Measurements from ENCODE around the gene FOLR1. TPM values are rescaled to one million over a fixed set of nuclear protein-coding genes. Genes with fewer than 3 reads are reported as not detected.

FOLR1 gene
- total RNA-seq, 1 donor from 2014 or later: not detected

- FAIRE-seq (no peak), DNase-seq (ENCODE audit: low spot score in 2 of 2) (peak; percentile 68 to 78)
Observed at GRCh38 chr11:72222907-72223614, 31.1 kb downstream of the FOLR1 start.

DNA sequence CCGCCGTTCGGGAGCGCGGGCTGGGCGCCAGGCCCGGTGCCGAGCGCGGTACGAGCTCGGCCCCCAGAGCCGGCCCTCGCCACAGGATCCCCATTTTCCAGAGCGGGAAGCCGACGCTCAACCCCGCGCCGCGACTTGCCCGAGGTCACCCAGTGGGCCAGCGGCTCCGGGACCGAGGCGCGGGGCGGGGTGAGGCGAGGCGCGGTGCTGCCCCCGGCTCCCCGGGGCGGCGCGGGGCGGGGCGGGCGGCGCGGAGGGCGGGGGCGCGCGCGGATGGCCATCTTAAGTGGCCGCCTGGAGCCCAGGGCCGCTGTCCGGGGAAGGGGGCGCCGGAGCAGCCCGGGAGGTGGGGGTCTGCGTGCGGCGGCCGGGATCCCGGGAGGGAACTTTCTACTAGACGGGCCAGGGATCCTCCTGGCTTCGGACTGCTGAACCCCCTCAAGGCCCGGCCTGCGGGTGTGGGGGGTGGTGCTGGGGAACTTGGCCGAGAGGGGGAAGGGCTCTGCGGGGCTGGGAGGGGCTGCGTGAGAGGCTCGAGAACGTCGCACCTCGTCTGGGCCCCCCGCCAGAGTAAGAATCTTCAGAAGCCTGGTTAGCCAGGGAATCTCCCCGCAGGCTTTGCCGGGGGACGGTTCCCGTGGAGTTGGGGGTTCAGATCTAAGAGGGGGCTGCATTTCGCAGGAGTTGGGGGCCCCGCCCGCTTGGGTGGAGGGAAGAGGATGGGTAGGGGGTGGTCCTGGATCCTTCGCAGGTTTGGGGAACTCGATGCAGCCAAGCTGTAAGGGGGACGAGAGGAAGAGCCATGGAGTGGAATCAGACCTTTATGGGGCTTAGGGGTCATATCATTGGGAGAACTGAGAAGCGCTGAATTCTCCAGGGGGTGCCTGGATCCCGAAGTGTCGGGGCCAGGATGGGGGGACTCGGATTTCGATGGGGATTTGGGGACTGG, 31.9 kb downstream of the FOLR1 start:
- DNase-seq (ENCODE audit: low spot score in 2 of 2) (peak; percentile 57 to 68), FAIRE-seq (no peak)

DNA sequence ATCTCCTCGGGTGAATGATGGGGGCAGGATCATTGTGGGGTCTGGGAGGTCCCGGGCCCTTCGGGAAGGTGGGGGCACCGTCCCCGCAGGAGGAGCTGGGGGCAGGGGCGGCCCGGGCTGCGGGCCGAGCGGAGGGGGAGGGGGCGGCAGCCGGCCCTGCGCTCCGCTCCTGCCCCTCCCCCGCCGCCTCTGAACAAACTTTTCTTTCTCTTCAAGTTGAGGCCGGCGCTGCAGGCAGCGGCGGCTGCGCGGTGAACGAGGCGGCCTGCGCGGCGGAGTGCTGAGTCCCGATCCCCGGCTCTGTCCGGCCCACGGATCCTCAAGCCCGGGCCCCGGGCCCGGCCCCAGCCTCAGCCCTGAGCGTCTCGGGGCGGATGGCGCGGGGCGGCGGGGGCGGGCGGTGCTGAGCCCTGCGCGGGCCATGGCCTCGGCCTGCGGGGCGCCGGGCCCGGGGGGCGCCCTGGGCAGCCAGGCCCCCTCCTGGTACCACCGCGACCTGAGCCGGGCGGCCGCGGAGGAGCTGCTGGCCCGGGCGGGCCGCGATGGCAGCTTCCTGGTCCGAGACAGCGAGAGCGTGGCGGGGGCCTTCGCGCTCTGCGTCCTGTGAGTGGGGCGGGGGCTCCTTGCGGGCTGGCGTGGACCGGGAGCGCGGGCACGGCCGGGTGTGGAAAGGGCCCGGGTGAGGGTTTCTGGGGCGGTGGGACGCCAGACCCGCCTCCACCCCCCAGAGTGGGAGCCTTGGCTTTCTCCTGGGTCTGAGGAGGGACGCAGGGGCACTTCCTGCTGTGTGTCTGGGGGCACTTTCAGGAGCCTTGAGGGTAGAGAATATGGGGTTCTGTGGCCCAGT, 32.8 kb downstream of the FOLR1 start, which contains the start of gene INPPL1:
INPPL1 (plus strand) TSS at position 204 of the 847 bp plus-strand sequence; CDS start at position 422, 218 bp downstream.
- FAIRE-seq (no peak), DNase-seq (ENCODE audit: low spot score in 2 of 2) (peak; percentile 57 to 70)

DNA sequence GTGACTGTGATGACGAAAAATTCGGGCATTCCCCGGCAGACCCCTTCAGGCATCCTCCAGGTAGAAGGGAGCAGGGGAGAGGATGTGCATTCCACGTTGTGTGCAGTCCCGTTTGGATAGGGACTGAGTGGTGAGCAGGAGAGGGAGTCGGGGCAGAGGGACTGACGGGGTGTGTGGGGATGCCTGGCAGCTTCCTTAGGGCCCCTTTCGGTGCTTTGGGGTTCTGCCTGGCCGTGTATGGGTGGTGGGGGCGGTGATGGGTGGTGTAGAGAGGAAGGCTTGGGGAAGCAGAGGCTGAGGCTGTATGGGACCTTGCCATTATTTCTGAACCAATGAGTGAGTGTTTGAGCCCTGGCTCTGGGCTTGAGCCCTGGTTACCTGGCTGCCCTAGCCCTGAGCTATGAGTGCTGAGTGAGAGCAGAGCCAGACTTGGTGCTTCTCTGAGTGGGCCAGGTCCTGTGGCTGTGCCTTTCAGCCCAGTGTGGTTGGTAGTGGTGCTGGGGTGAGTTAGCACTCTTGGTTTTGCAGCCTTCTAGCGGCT, 33.5 kb downstream of the FOLR1 start:
- no peak for FAIRE-seq

DNA sequence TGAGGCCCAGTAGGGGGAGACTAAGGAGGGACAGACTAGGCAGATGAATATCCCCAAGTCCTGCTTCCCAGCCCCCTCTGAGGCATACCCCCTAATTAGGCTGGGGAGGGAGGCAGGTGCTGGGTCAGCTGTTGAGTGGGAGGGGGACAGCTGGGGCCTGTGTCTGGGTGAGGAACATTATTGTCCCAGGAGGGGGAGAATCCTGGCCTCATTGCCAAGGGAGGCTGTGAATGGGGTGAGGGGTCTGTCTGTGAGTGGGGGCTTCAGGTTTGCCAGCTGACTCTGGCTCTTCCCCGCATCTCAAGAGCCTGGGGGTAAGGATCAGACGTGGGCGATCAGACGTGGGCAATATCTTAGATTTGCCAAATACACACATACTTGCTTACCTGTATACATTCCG, 34.8 kb downstream of the FOLR1 start:
- DNase-seq (ENCODE audit: low spot score in 2 of 2) (no peak), FAIRE-seq (no peak)

More for the DNA sequence above, 33.5 kb downstream of the FOLR1 start:
- DNase-seq (ENCODE audit: low spot score in 2 of 2): peak in 1 of 2 donors; percentile 12

DNA sequence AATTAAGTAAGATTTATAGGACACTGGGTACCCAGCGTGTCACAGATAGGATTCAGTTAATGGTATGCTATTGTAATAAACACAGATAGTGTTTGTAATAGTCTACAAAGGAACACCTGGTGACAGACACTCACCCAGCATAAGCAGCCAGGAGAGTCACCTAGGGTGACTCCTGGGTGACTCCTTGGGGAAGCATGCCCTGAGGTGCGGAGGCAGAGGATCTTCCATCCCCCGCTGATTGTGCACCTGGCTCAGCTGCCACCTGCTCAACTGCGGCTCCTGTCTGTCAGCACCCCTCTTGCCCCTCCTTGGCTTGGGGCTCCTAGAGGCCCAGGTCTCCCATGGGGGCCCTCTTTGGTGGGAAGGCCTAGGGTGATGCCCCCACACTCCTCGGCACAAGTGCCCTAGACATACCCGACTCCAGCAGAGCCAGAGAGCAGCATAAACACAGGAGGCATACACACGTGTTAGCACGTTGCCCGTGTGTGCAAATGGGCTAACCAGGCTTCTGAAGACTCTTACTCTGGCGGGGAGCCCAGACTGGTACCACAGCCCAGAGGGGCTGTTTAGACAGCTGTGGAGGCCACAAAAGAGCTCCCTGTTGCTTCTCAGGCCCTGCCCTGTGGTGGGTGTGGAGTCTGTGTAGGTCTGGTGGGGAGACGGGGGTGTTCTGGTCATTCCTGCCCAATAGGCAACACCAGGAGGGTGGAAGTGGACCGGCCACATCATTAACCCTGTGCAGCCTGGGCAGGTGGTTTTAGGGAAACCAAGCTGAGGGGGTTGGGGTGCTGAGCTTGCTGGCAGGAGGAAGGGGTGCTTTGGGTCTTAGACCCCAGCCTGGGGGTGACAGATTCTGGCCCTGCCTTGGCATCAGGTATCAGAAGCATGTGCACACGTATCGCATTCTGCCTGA, 35.6 kb downstream of the FOLR1 start:
- DNase-seq (ENCODE audit: low spot score in 2 of 2): peak in 1 of 2 donors; percentile 28
- FAIRE-seq: no peak

DNA sequence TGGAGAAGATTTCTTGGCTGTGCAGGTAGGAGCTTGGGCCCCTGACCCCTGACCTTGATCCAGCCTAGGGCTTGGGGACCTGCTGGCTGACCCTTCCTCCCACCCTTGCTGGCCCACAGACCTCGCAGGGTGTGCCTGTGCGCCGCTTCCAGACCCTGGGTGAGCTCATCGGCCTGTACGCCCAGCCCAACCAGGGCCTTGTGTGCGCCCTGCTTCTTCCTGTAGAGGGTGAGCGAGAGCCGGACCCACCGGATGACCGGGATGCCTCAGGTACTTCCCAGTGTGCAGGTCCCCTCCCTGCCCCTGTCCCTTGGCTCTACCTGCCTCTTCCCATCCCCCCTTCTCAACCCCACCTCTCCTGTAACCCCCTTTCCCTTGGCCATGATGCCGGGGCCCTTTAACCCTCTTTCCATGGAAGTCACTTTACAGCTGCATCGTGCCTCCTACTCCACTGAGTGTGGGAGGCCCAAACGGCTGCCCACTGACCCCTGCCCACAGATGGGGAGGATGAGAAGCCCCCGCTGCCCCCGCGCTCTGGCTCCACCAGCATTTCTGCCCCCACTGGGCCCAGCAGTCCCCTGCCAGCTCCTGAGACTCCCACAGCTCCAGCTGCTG, 36.4 kb downstream of the FOLR1 start:
- DNase-seq (ENCODE audit: low spot score in 2 of 2) (no peak), FAIRE-seq (no peak)

DNA sequence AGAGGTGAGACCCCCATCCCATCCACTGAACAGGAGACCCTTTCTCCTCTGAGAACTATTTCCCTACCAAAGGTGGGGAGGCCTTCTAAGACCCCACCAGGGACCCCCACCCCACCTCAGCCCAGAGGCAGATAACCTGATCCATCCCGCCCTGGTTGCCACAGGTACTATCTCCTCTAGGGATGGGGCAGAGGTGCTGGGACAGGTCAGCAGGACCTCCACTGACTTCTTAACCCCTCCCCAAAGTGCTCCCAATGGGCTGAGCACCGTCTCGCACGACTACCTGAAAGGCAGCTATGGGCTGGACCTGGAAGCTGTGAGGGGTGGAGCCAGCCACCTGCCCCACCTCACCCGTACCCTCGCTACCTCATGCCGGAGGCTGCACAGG, 36.9 kb downstream of the FOLR1 start:
- FAIRE-seq: no peak

DNA sequence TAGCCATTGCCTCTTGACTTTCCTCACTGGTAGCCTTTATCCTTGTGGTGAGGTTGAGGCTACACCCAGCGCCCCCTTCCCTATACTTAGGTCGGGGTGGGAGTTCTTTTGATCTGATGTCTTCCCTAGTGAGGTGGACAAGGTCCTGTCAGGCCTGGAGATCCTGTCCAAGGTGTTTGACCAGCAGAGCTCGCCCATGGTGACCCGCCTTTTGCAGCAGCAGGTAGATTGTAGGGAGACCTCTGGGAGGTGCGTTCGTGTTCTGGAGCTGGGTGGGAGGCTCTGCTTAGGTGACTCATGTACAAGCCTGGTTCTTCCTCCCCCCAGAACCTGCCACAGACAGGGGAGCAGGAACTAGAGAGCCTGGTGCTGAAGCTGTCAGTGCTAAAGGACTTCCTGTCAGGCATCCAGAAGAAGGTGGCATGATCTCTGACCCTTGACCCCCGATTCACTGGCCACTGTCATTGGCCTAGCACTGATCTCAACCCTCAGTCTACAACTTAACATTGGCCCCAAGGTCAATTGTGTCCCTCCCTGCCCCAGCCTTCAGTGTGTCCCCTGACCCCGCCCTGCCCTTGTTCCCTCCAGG, 37.5 kb downstream of the FOLR1 start:
- DNase-seq (ENCODE audit: low spot score in 2 of 2): no peak
- no peak for FAIRE-seq

More for the DNA sequence above, 36.9 kb downstream of the FOLR1 start:
- no peak for DNase-seq (ENCODE audit: low spot score in 2 of 2)

DNA sequence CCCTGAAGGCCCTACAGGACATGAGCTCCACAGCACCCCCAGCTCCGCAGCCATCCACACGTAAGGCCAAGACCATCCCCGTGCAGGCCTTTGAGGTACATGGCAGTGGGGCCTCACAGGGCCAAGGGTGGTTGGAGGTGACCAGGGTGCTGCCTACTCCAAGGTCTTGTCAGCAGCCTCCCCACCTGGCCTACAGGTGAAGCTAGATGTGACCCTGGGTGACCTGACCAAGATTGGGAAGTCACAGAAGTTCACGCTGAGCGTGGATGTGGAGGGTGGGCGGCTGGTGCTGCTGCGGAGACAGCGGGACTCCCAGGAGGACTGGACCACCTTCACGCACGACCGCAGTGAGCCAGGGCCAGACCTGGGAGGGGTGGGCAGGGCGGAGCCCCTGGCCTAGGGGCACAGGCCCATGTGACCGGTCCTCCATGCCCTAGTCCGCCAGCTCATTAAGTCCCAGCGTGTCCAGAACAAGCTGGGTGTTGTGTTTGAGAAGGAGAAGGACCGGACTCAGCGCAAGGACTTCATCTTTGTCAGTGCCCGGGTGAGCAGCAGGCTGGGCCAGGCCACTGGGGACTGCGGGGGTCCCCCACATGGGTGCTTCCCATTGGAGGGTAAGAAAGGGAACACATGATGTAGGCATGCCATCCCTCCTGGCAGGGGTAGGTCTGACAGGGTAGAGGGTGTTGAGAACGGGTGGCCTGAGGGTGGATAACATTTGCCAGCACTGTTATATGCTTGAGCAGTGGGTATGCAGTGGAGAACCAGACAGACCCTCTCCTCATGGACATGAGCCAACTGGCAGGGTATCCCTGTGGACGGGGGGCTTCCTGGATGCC, 38.2 kb downstream of the FOLR1 start:
- FAIRE-seq: no peak
- no peak for DNase-seq (ENCODE audit: low spot score in 2 of 2)

DNA sequence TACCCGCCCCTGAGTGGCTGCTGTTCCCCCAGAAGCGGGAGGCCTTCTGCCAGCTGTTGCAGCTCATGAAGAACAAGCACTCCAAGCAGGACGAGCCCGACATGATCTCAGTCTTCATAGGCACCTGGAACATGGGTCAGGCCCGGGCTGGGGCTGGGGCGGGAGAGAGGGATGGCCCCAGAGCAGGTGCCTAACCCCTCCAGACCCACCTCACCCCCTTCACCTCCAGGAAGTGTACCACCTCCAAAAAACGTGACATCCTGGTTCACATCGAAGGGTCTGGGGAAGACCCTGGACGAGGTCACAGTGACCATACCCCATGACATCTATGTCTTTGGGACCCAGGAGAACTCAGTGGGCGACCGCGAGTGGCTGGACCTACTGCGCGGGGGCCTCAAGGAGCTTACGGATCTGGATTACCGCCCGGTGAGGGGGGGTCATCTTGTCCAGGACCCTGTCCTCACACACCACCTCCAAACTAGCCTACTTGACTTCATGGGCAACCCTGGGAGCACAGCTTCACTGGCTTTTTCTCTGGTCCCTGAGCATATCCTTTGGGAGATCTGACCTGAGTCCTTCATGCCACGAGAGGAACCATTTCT, 38.9 kb downstream of the FOLR1 start:
- no peak for FAIRE-seq
- no peak for DNase-seq (ENCODE audit: low spot score in 2 of 2)

DNA sequence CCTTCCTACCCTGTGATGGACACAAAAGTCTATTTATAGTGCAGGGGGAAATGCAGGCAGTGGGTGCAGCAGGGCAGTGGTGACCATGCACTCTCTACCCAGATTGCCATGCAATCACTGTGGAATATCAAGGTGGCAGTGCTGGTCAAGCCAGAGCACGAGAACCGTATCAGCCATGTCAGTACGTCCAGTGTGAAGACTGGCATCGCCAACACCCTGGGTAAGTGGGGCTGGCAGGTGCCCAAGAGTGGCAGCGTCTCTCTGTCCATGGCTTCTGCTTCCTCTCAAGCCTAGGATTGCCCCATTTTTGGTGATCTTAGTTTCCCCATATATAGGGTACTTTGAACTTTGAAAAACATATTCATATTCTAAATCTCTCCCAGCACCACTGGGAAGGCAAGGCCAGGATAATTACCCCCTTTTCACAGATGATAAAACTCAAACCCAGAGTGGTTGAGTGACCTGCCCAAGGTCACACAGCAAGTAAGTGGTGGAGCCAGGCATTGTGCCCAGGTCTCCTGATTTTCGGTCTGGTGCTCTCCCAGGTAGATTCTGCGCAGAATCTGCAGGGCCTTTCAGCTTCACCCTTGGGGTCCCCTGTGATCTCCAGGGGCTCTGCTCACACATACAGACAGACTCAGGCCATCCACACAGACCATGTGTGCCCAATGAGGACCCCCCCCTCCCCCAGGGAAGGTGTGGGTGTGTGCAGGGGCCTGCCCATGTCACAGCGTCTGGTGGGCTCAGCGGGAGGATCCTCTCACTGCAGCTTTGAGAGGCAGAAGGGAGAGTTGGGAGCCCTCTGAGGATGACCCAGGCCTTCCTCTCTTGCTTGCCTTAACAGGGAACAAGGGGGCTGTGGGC, 39.7 kb downstream of the FOLR1 start:
- no peak for FAIRE-seq
- no peak for DNase-seq (ENCODE audit: low spot score in 2 of 2)

- DNase-seq (ENCODE audit: low spot score in 2 of 2) (no peak), FAIRE-seq (no peak)
Observed at GRCh38 chr11:72232260-72233055, 40.5 kb downstream of the FOLR1 start.

GRCh38 chr11:72233056-72233772, 41.3 kb downstream of the FOLR1 start:
- FAIRE-seq: no peak

More at GRCh38 chr11:72233056-72233772, 41.3 kb downstream of the FOLR1 start:
- DNase-seq (ENCODE audit: low spot score in 2 of 2): no peak

Measured in frontal cortex (tissue), 4 donors.